Raji (cell line): ENCODE results near the gene UIMC1.

Experiments used
- POLR2A ChIP-seq: IDR thresholded peaks from 2 replicates; pipeline ENCODE4 v1.6.1; 2011; ENCODE audit warnings: low read depth, low read length, control low read depth; ENCODE audit not compliant: insufficient read depth

The UIMC1 gene

DNA sequence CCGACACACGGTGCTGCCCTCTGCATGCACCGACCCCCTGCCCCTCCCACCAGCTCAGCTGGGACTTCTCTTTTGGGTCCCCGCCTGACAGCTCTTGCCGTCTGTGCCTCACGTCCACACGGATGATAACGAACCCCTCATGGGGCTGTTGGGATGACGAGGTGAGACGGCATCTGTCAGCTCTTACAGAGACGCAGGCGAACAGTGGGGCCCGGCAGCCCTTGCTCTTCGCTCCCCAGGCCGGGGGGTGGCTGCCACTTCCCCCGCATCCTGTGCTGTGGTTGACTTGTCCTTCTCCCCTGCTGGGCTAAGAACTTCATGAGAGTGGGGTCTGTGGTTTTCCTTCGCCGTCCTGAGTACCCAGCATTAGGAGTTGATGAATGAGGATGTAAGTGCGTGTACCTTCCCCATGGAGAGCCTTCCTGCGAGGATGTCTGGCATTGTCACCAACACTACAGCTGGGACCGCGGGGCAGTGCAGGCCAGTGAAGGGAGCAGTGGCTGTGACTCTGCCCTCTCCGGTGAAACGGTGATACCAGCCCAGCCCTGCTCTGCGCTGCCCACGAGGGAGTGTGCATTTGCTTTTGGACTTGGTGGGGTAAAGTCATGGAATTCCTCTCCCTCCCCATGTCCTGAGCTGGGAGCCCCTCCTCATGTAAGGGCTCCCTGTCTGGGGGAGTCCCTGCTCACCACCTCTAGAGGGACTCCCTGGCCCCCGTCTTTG lies 130.6 kb downstream of the UIMC1 start:
- no peak for TF ChIP-seq POLR2A

DNA sequence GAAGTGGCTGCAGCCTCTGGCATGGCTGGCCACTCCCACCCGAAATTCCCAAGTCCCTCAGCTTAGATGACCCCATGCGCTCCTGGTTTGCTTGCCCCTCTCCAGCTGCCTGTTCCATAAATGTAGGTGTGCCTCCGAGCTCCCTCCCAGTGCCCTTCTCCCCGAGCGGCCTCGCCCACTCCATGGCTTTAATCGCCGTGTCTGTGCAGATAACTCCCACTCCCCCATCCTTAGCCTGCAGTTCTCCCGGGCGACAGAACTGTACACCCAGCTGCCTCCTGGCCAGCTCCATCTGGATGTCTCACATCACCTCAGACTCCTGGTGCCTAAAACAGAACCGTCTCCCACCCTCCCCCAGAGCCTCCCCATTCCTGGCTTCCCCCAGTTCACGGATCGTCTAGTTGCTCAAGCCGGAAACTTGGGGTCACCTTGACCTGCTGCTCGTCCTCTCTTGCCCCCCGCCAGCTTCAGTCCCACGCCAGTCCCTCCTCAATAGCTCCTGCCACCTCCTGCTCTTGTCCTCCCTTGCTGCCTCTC lies 131.5 kb downstream of the UIMC1 start:
- TF ChIP-seq POLR2A, result no peak

DNA sequence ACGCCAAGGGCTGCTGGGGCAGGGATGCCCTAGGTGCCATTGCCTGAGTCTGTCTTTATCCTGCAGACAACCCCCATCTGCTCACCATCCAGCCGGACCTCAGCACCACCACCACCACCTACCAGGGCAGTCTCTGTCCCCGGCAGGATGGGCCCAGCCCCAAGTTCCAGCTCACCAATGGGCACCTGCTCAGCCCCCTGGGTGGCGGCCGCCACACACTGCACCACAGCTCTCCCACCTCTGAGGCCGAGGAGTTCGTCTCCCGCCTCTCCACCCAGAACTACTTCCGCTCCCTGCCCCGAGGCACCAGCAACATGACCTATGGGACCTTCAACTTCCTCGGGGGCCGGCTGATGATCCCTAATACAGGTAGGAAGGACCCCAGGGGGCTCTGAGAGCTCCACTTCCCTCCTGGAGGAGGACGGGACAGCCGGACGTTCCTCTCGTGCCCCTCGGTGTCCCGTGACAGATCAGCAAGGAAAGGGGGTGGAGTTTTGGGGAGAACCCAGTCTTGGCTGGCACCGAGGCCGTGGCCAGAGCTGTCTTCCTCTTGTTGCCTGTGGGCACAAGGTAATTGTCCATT lies 132.3 kb downstream of the UIMC1 start:
- no peak for TF ChIP-seq POLR2A

DNA sequence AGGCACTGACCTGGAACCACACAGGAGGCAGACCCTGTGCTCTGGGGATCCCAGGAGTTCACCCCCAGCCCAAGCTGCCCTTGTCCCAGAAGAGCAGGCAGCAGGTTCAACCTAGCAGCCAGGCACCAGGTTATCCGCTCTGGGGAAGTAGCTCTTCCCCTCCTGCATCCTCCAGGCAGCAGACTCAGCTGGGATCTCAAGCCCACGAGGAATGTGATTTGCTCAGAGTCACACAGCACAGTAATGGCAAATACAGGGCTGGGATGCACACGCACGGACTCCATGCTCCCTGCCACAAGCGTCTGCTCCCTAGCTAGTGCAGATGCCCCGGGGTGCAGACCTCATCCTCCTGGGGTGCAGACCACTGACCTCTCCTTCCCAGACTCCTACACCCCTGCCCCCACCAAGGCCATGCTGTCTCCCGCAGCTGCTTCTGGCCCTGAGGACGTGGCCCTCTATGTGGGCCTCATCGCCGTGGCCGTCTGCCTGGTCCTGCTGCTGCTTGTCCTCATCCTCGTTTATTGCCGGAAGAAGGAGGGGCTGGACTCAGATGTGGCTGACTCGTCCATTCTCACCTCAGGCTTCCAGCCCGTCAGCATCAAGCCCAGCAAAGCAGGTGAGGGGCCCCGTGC lies 132.9 kb downstream of the UIMC1 start:
- no peak for TF ChIP-seq POLR2A

DNA sequence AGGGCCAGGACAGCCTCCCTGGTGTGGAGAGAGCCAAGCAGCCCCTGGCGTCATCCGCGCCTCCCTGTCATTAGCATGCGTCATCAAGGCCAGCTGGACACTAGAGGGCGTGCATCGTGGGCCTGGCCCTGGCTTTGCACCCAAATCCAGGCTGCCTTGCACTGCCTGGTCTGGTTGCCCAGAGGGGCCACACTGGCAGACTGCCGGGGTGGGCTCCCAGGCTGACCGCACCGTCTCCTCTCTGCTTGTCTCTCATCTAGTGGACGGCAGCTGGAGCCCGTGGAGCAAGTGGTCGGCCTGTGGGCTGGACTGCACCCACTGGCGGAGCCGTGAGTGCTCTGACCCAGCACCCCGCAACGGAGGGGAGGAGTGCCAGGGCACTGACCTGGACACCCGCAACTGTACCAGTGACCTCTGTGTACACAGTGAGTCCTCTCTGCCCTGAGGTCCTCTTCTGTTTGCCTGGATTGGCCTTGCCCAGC lies 136.4 kb downstream of the UIMC1 start:
- TF ChIP-seq POLR2A, result no peak

DNA sequence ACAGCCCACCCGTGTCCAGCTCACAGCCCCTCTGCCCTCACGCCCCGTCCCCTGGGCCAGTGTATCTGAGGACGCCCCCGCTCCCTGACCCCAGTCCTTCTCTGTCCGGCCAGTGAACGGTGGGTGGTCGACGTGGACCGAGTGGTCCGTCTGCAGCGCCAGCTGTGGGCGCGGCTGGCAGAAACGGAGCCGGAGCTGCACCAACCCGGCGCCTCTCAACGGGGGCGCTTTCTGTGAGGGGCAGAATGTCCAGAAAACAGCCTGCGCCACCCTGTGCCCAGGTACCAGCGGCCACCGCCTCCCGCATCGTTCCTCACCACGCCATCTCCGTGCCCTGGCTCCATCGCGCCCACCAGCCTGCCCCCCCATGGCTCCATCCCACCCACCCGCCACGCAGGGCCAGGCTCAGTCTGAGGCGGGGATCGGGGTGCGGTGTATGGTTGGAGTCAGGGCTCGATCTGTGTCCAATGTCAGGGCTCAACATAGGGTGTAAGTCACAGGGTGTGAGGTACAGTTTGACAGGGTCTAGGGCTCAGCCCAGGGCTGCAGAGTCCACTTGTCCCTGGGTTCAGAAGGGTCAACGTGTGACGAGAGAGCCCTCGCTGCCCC lies 137.0 kb downstream of the UIMC1 start:
- TF ChIP-seq POLR2A, result no peak

DNA sequence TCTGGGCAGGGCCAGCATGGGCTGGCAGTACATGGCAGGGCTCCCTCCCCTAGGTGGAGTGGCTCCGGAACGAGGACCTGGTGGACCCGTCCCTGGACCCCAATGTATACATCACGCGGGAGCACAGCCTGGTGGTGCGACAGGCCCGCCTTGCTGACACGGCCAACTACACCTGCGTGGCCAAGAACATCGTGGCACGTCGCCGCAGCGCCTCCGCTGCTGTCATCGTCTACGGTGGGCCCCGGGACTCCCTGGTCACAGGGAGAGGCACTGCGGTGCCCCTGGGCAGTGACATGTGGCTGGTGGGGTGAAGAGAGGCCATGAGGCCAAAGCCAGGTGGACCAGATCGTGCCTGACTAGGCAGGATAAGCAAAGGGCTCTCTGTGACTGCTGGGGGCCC lies 137.8 kb downstream of the UIMC1 start:
- no peak for TF ChIP-seq POLR2A

DNA sequence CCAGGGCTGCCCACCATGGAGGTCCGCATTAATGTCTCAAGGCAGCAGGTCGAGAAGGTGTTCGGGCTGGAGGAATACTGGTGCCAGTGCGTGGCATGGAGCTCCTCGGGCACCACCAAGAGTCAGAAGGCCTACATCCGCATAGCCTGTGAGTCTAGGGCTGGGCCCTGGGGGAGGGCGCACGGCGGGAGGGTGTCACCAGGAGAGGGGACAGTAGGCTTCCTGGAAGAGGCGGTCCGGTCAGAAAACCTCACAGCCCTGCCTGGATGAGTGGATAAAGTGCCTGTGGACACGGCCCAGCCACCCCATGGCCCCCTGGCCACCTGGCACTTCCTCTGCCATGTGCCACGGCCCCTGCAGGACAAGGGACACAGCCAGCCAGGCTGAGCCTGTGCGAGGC lies 138.5 kb downstream of the UIMC1 start:
- TF ChIP-seq POLR2A, result no peak

DNA sequence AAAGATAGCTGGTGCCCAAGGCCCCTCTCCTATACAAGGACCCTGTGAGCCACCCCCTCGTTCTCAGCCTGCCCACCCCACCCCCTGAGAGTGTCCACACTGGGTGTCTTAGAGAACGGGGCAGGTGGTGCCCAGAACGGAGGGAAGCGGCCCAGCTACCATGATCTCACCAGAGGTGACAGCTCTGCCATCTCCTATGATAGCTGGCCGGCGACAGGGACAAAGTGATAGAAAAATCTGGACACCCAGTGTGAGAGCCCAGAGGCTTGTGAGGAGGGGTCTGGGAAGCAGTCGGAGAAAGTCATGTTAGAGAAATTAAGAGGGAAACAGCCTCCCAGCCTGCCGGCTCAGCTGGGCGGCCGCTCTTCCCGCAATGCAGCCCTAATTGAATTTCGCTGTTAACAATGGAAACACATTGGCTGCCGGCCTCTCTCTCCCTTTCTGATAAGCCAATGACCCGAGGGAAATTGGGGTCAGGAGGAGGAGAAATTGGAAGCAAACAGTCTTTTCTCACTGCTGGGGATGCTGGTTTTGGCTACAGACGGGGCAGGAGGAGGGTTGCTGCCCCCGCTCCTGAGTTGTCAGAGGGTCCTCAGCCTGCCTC lies 139.8 kb downstream of the UIMC1 start:
- TF ChIP-seq POLR2A, result no peak

DNA sequence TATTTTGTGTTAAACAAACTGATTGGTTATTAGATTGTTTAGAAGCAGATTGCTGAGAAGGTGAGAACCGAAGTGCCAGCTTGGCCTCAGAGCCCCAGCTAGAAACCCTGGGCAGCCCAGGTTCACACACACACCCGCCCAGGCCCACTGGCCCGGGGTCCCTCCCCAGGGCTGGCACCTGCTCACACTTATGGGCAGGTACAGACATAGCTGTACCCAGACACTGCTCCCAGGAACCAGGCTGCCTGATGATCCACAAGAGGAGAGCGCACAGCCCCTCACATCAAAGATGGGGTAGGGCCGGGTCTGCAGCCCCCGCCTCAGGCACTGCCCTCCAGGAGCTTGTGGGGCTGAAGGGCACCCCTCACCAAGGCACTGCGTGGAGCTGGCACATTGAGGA lies 140.6 kb downstream of the UIMC1 start:
- TF ChIP-seq POLR2A, result no peak

DNA sequence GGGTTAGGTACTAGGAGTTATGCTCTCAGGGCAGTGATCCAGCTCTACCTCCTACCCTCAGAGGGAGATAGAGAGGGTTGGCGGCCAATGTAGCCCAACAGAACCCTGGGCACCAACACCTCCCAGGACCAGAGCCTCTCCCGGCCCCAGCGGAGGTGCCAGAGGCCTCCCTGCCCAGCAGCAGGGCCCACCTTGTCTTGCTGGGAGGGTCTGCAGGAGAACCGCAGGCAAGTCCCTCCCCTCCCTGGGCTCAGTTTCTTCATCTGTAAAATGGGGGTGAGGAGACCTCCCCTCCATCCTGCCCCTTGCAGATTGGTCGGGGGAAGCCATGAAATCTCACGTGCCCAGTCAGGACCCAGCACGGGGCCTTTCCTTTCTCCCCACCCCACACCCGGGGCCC lies 141.8 kb downstream of the UIMC1 start:
- no peak for TF ChIP-seq POLR2A

DNA sequence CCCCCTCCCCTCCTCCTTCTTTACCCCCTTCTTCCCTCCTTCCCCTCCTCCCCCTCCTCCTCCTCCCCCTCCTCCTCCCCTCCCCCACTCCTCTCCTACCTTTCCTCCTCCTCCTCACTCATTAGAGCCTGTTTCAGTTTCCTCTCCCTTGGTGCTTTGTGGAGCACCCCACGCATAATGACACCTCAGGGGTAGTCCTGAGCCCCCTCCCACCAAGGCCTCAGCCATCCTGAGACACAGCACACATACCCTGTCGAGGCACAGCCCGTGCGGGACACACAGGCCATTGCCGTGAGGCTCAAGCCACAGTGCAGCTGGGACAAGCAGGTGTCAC lies 142.8 kb downstream of the UIMC1 start:
- TF ChIP-seq POLR2A, result no peak

DNA sequence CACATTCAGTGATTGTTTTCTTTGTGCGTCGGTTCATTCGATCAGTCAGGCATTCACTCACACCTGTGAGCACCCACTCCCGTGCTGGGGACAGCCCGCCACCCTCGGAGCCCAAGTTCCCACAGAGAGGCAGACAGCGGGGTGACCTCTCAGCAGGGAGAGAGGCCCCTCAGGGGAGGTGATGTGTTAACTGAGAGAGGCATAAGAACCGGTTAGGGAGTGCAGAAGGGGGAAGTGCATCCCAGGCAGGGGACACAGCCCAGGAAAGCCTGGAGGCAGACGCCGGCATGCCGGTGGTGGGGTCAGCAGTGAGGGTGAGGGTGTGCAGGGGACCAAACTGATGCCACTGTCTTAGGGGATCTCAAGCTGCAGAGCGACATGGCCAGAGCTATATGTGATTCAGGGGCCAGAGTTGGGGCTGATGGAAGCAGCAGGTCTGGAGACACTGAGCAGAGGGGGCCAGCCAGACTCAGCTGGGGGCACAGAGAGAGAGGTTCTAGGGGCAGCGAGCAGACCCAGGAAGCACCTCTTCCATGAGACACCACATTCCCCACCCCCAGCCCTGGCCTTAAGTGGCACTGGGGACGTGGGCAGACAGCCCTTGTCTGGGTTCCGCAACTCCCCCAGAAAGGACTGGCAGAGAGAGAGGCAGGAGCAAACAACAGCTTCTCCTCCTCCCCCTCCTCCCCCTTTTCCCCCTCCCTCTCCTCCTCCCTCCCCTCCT lies 143.4 kb downstream of the UIMC1 start:
- no peak for TF ChIP-seq POLR2A

DNA sequence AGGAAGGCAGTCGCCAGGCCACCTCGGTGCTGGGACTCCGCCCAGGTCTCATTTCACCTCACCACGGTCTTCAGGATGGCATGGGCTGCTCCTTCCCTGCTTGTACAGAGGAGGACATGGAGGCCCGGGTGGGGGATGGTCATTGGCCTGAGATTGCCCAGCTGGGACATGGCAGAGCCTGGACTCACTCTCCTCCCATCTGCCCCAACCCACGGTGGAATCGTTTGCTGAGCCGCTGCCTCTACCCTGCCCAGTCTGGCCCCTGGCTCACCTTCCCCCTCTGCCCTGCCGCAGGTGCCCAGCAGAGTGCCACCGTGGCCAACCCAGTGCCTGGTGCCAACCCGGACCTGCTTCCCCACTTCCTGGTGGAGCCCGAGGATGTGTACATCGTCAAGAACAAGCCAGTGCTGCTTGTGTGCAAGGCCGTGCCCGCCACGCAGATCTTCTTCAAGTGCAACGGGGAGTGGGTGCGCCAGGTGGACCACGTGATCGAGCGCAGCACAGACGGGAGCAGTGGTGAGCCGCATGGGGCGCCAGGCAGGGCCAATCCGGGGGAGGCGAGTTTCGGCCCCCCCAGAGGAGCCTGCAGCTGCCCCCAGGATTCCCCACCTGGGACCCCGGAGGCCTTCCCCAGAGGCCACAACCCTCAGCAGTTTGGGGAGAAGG lies 144.1 kb downstream of the UIMC1 start:
- TF ChIP-seq POLR2A, result no peak
